PC-3 (cell line): ENCODE measurements around the gene C16orf92. TPM values are rescaled to one million over a fixed set of nuclear protein-coding genes. Genes with fewer than 3 reads are reported as not detected.

Source experiments
- ATAC-seq: fragments of 200-7000 bp; cut with Tn5 transposase; 2 replicates; pipeline ENCODE4 v1.9.1; 2020; ENCODE audit warnings: mild to moderate bottlenecking, moderate library complexity
- BruUV-seq: library from RNA; stranded (reverse); fragments of 400-500 nt; replicated peaks from 2 replicates; lab custom pipeline; 2021; lab: Mats Ljungman, UMichigan
- CTCF ChIA-PET: fragments of 300-600 bp; sonication (Branson Sonifier 250); formaldehyde crosslinking; loops from one replicate; lab custom pipeline; 2022; ENCODE audit warnings: antibody characterized with exemption; lab: Charles Lee
- POLR2A ChIA-PET: fragments of 300-600 bp; sonication (Branson Sonifier 250); formaldehyde crosslinking; loops from one replicate; lab custom pipeline; 2022; ENCODE audit warnings: antibody characterized with exemption; ENCODE audit not compliant: unreplicated experiment; lab: Charles Lee
- DNase-seq: peaks from one replicate; pipeline ENCODE4 v3.0.0-alpha.2; 2015
- H2AFZ ChIP-seq: fragments of 300-600 bp; sonication (generic); 2 replicates; pipeline ENCODE4 v1.6.0; 2016; ENCODE audit warnings: antibody characterized with exemption, low read length
- H3F3A ChIP-seq: fragments of 300-600 bp; sonication (generic); one replicate; pipeline ENCODE4 v1.6.0; 2017; ENCODE audit warnings: antibody characterized with exemption, low read length, control low read depth, mild to moderate bottlenecking; ENCODE audit not compliant: unreplicated experiment
- H3K27ac ChIP-seq: fragments of 300-600 bp; sonication (generic); 2 replicates; pipeline ENCODE4 v1.5.1; 2016; ENCODE audit warnings: mild to moderate bottlenecking, low read length
- H3K27me3 ChIP-seq: fragments of 300-600 bp; sonication (generic); 2 replicates; pipeline ENCODE4 v1.6.1; 2016; ENCODE audit warnings: low read length, mixed read lengths
- H3K36me3 ChIP-seq: fragments of 300-600 bp; sonication (generic); 2 replicates; pipeline ENCODE4 v1.6.1; 2016; ENCODE audit warnings: low read depth, mixed run types, low read length, mixed read lengths
- H3K4me1 ChIP-seq: fragments of 300-600 bp; sonication (generic); 2 replicates; pipeline ENCODE4 v1.5.1; 2016; ENCODE audit warnings: low read length; ENCODE audit not compliant: insufficient read depth
- H3K4me2 ChIP-seq: fragments of 300-600 bp; sonication (generic); 2 replicates; pipeline ENCODE4 v1.6.0; 2016; ENCODE audit warnings: low read length
- H3K4me3 ChIP-seq: fragments of 300-600 bp; sonication (generic); 2 replicates; pipeline ENCODE4 v1.5.1; 2016; ENCODE audit warnings: mild to moderate bottlenecking, low read length, mixed read lengths
- H3K79me2 ChIP-seq: fragments of 300-600 bp; sonication (generic); 2 replicates; pipeline ENCODE4 v1.6.1; 2017; ENCODE audit warnings: low read length, mixed read lengths
- H3K9ac ChIP-seq: fragments of 300-600 bp; sonication (generic); 2 replicates; pipeline ENCODE4 v1.6.0; 2016; ENCODE audit warnings: mild to moderate bottlenecking, low read length
- H3K9me2 ChIP-seq: fragments of 300-600 bp; sonication (generic); replicated peaks from 2 replicates; pipeline ENCODE4 v1.6.1; 2016; ENCODE audit warnings: mixed run types, low read length, mixed read lengths
- H3K9me3 ChIP-seq: fragments of 300-600 bp; sonication (generic); 2 replicates; pipeline ENCODE4 v1.6.1; 2016; ENCODE audit warnings: low read length, mixed read lengths
- H4K20me1 ChIP-seq: fragments of 300-600 bp; sonication (generic); 2 replicates; pipeline ENCODE4 v1.6.1; 2016; ENCODE audit warnings: low read length, mixed read lengths
- EZH2 ChIP-seq: fragments of 300-600 bp; sonication (generic); IDR thresholded peaks from one replicate; pipeline ENCODE4 v1.6.1; 2017; ENCODE audit warnings: antibody characterized with exemption, mild to moderate bottlenecking, low read length; ENCODE audit not compliant: unreplicated experiment
- EZH2phosphoT487 ChIP-seq: fragments of 300-600 bp; sonication (generic); IDR thresholded peaks from 2 replicates; pipeline ENCODE4 v1.6.1; 2018; ENCODE audit warnings: mild to moderate bottlenecking, antibody characterized with exemption, low read length, borderline replicate concordance
- intact Hi-C: fragments of 100-400 bp; cut with micrococcal nuclease; formaldehyde crosslinking; loops from 2 replicates; pipeline ENCODE4 v1.9.0; 2023
- total RNA-seq: library from RNA; depleted of rRNA; stranded (reverse); fragments of >200 nt; gene quantifications from 2 replicates; pipeline ENCODE4 v1.2.3, GENCODE V29; 2014
- TF ChIP-seq, protein P1 (sequence below): fragments of 300-600 bp; sonication (generic); conservative IDR thresholded peaks from 2 replicates; pipeline ENCODE4 v1.5.1; 2017; ENCODE audit warnings: antibody characterized with exemption, low read depth, mild to moderate bottlenecking, low read length

Gene C16orf92
- total RNA-seq, 1 experiment from 2014 or later, result not detected

DNA sequence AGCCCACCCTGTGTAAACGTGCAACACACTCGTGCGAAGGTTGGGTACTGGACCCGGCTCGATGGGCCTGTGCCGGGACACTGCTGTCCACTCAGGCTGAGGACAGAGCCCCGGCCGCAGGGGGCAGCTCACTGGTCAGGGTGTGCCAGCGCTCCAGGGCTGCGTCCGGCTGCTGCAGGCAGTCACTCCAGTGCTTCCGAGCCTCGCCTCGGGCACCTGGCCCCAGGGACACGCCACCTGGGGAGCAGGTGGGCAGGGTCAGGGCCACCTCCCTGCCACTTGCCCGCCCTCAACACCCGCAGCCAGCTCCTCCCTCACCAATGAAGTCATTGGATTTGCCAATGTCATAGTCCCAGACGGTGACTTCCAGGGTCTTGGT is 16.9 kb upstream of the C16orf92 start:
- Histone ChIP-seq H3K36me3 (no peaks in the 10 kb centered on the region), H3F3A (no peaks in the 10 kb centered on the region), H3K4me1 (no peaks in the 10 kb centered on the region), H3K9ac (no peak overlapping the region), H3K27me3 (no peaks in the 10 kb centered on the region), H3K9me2 (no peaks in the 10 kb centered on the region), H3K79me2 (no peaks in the 10 kb centered on the region), H3K27ac (no peak overlapping the region), H3K4me3 (no peak overlapping the region), H3K9me3 (no peaks in the 10 kb centered on the region), H3K4me2 (no peak overlapping the region), H2AFZ (no peak overlapping the region), H4K20me1 (no peaks in the 10 kb centered on the region)
- CTCF ChIA-PET, result interaction anchor here (0.5 kb wide), 2 partner anchors 107 to 182 kb away, joined by 3 to 7 read pairs; partner anchors contain the start of gene SEZ6L2
- POLR2A ChIA-PET, result no interaction called here
- intact Hi-C loops, result no loop called here
- no peak for TF ChIP-seq EZH2
- no peak for TF ChIP-seq EZH2phosphoT487
- TF ChIP-seq, protein P1, sequence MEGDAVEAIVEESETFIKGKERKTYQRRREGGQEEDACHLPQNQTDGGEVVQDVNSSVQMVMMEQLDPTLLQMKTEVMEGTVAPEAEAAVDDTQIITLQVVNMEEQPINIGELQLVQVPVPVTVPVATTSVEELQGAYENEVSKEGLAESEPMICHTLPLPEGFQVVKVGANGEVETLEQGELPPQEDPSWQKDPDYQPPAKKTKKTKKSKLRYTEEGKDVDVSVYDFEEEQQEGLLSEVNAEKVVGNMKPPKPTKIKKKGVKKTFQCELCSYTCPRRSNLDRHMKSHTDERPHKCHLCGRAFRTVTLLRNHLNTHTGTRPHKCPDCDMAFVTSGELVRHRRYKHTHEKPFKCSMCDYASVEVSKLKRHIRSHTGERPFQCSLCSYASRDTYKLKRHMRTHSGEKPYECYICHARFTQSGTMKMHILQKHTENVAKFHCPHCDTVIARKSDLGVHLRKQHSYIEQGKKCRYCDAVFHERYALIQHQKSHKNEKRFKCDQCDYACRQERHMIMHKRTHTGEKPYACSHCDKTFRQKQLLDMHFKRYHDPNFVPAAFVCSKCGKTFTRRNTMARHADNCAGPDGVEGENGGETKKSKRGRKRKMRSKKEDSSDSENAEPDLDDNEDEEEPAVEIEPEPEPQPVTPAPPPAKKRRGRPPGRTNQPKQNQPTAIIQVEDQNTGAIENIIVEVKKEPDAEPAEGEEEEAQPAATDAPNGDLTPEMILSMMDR, result no peak
- DNase-seq (no peak), ATAC-seq (no peak)
- no TSS peak for BruUV-seq

DNA sequence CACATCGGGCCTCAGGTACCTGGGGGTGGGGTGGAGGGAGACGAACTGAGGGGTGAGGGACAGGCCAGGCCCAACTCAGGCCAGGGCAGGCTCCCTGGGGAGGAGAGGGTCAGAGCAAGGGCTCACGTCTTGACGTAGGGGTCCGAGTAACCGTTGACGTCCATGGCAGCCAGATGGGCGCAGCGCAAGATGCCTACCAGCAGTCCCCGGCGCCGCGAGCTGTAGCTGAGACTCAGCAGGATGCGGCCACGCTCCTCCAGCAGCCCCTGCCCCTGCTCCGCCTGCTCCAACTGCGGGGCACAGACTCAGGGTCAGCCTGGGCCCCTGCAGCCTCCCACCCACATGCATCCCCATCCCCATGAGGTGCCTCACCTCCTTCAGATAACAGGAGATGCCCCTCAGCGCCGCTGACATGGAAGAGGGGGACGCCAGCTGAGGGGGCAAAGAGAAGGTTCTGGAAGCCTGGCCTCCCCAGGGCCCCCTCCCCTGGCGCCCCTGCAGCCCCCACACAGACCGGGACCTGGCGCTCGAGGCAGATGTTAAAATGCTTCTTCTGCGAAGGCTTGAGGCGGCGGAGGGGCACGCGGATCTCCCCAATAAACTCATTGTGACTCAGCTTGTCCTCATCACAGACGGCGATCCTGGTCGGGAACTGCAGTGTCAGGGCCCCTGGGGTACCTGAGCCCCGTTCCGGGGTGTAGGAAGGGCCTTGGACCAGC is 16.2 kb upstream of the C16orf92 start:
- TF ChIP-seq EZH2 (no peak), EZH2phosphoT487 (no peak)
- TF ChIP-seq, protein P1, result no peak

DNA sequence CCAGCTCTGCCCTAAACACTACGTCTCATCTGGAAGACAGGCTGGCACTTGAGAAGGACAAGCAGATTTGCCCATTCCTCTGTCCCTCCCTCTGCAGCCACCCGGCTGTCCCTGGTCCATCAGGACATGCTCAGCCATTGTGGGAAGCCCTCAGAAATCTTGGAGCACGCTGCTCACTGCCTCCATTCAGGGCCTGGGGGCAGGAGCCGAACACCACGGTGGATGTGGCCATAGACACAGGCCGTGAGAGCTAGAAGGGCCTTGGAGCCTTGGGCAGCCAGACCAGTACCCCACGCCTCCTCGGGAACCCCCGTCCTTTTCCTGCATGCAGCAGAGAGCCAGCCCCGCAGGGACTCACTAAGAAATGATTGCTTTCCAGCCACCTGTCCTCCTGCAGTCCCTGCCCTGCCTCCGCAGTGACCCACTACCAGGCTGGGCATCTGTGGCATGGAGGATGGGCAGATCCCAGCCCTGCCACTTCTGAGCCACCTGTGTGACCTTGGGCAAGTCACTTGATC is 15.6 kb upstream of the C16orf92 start:
- no peak overlapping the region for H3K4me2 ChIP-seq
- no peak overlapping the region for H3K4me3 ChIP-seq
- H3K27ac ChIP-seq, result no peak overlapping the region
- DNase-seq, result no peak
- H3K27me3 ChIP-seq, result no peaks in the 10 kb centered on the region
- no peaks in the 10 kb centered on the region for H3F3A ChIP-seq
- H4K20me1 ChIP-seq, result no peaks in the 10 kb centered on the region
- POLR2A ChIA-PET, result no interaction called here
- no peaks in the 10 kb centered on the region for H3K9me3 ChIP-seq
- intact Hi-C loops, result no loop called here
- no peak overlapping the region for H2AFZ ChIP-seq
- no peak overlapping the region for H3K9ac ChIP-seq
- H3K79me2 ChIP-seq, result no peaks in the 10 kb centered on the region
- no peaks in the 10 kb centered on the region for H3K36me3 ChIP-seq
- no peak for ATAC-seq
- TF ChIP-seq EZH2phosphoT487 (no peak), EZH2 (no peak)
- TF ChIP-seq, protein P1, result no peak
- H3K9me2 ChIP-seq, result no peaks in the 10 kb centered on the region
- no TSS peak for BruUV-seq
- CTCF ChIA-PET, result no interaction called here
- no peaks in the 10 kb centered on the region for H3K4me1 ChIP-seq

More for the DNA sequence above, 16.2 kb upstream of the C16orf92 start:
- Histone ChIP-seq H3K4me1 (no peaks in the 10 kb centered on the region), H4K20me1 (no peaks in the 10 kb centered on the region), H3K36me3 (no peaks in the 10 kb centered on the region), H3K4me3 (no peak overlapping the region), H3K9ac (no peak overlapping the region), H3K9me2 (no peaks in the 10 kb centered on the region), H3K79me2 (no peaks in the 10 kb centered on the region), H3K9me3 (no peaks in the 10 kb centered on the region), H3K27me3 (no peaks in the 10 kb centered on the region), H3K4me2 (no peak overlapping the region), H3F3A (no peaks in the 10 kb centered on the region), H2AFZ (no peak overlapping the region), H3K27ac (no peak overlapping the region)
- ChIA-PET POLR2A (no interaction called here), CTCF (no interaction called here)
- intact Hi-C loops, result no loop called here
- no TSS peak for BruUV-seq
- ATAC-seq (no peak), DNase-seq (no peak)
